ENCODE data around the gene HOXB5. TPM values are rescaled to one million over a fixed set of nuclear protein-coding genes. Genes with fewer than 3 reads are reported as not detected.

HOXB5 gene
- total RNA-seq, 2 experiments from 2014 or later: not detected

DNA sequence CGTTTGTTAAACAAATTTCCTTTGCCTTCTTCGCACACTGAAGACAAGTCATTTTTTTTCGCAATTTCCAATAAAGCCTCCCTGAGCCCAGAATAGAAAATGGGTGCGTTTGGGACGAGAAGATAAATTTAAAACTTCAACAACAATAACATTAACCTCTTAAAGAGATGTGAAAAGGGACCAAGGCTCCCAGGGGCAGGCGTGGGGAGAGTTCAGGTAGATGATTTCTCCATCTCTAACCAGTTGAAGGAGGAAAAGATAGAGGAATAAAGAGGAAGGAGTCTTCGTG lies 14.2 kb downstream of the HOXB5 start:
- H3K27ac Mint-ChIP-seq: no peak overlapping the region
- peaks cover 38% of the 10 kb centered on the region for H3K4me1 Mint-ChIP-seq

GRCh38 chr17:48578616-48579470 lies 14.7 kb downstream of the HOXB5 start:
- Mint-ChIP-seq H3K9me3 (no peaks in the 10 kb centered on the region), H3K4me1 (peaks cover 38% of the 10 kb centered on the region), H3K27ac (peak overlapping the region; percentile 64), H3K4me3 (peak overlapping the region; percentile 94), H3K36me3 (peaks cover 9% of the 10 kb centered on the region), H3K27me3 (peaks cover 47% of the 10 kb centered on the region)
- DNase-seq: no peak
- ATAC-seq (ENCODE audit: low read depth): peak; percentile 45
- POLR2A ChIA-PET: interaction anchor here (0.7 to 1.3 kb wide), 3 partner anchors 32 to 86 kb away, joined by 3 read pairs; no protein-coding TSS in a partner anchor

More for the DNA sequence above, 14.2 kb downstream of the HOXB5 start:
- peaks cover 9% of the 10 kb centered on the region for H3K36me3 Mint-ChIP-seq
- peak overlapping the region; percentile 94 for H3K4me3 Mint-ChIP-seq
- DNase-seq (no peak), ATAC-seq (ENCODE audit: low read depth) (no peak)
- POLR2A ChIA-PET: interaction anchor here (0.6 to 1.2 kb wide), 3 partner anchors 39 to 421 kb away, joined by 3 to 4 read pairs (median 3); no protein-coding TSS in a partner anchor
- no peaks in the 10 kb centered on the region for H3K9me3 Mint-ChIP-seq
- peaks cover 51% of the 10 kb centered on the region for H3K27me3 Mint-ChIP-seq

DNA sequence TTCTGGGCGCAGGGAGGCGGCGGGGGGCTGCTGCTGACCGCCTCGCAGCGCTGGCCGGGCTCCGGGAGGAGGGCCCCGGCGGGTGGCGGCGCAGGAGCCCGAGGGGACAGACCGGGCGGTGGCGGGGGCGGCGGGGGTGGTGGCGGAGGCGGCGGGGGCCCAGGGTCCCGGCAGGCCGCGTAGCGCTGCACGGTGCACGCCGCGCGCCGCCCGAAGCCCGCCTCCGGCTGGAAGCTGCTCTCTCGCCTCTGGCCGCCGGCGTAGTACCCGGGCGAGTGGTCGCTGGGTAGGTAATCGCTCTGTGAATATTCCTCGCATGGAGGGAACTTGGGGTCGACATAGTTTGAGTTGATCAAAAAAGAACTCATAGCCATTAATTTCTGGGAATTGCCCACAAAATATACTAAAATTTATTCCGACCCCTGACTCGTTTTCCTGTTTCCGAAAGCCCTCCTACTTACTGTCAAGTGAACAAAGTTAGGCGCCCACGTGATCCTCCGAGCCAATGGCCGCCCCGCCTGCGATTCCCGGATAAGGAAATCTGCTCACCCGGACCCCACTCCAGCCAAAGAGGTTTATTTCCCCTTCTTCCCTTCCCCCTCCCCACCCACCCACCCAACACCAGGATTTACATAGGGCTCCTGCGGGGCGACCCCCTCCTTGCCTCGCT lies 15.5 kb downstream of the HOXB5 start, which contains the start of gene HOXB4:
TSS of gene HOXB4 (minus strand) at position 405 of the 670 bp plus-strand sequence. CDS start at position 374, 31 bp downstream.
- ATAC-seq (ENCODE audit: low read depth) (peak; percentile 75), DNase-seq (peak; percentile 73)
- POLR2A ChIA-PET: interaction anchor here (0.5 to 1.4 kb wide), 5 partner anchors 23 to 495 kb away, joined by 3 read pairs; no protein-coding TSS in a partner anchor
- peaks cover 37% of the 10 kb centered on the region for H3K4me1 Mint-ChIP-seq
- H3K27ac Mint-ChIP-seq: peak within 1 kb of the TSS; percentile 74
- peak within 1 kb of the TSS; percentile 94 for H3K4me3 Mint-ChIP-seq
- H3K9me3 Mint-ChIP-seq: no peaks in the 10 kb centered on the region
- peaks cover 12% of the 10 kb centered on the region for H3K36me3 Mint-ChIP-seq
- H3K27me3 Mint-ChIP-seq: peaks cover 42% of the 10 kb centered on the region

GRCh38 chr17:48577330-48577945 lies 16.1 kb downstream of the HOXB5 start:
- H3K9me3 Mint-ChIP-seq: no peaks in the 10 kb centered on the region
- H3K4me1 Mint-ChIP-seq: peaks cover 33% of the 10 kb centered on the region
- H3K4me3 Mint-ChIP-seq: peak overlapping the region; percentile 89
- peak; percentile 8 for ATAC-seq (ENCODE audit: low read depth)
- POLR2A ChIA-PET: interaction anchor here (0.5 to 1.4 kb wide), 4 partner anchors 22 to 494 kb away, joined by 3 to 4 read pairs (median 3); no protein-coding TSS in a partner anchor
- DNase-seq: no peak
- peaks cover 36% of the 10 kb centered on the region for H3K27me3 Mint-ChIP-seq
- peaks cover 12% of the 10 kb centered on the region for H3K36me3 Mint-ChIP-seq
- H3K27ac Mint-ChIP-seq: peak overlapping the region; percentile 74

DNA sequence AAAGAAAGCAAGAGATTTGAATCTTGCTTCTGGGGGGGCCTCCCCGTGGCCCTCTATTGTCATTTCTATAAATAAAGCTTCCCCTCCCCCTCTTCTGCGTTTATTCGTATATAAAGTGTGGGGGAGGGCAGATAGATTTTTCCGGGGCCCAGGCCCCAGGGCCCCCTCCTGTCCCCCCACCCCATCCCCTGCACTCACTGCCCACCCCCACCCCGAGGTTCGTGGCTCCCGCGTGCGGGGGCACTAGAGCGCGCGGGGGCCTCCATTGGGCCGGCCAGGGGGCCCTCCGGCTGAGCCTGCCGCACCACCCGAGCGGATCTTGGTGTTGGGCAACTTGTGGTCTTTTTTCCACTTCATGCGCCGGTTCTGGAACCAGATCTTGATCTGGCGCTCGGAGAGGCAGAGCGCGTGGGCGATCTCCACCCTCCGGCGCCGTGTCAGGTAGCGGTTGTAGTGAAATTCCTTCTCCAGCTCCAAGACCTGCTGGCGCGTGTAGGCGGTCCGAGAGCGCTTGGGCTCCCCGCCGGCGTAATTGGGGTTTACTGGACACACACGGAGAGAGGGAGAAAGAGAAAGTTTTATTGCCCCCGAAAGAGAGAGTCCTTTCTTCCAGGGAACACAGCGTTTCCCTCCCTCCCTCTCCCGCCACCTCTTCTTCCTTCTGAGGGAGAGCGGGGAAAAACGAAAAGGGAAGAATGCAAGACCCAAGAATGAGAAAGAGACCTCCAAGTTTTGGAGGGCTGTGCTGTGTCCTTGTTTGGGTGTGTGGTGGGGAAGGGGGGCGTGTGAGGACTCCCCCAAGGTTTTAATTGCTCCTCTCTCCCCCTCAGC lies 16.9 kb downstream of the HOXB5 start:
- POLR2A ChIA-PET: interaction anchor here (0.9 to 1.4 kb wide), 2 partner anchors 71 to 124 kb away, joined by 3 to 4 read pairs; no protein-coding TSS in a partner anchor
- H3K4me3 Mint-ChIP-seq: peak overlapping the region; percentile 89
- H3K4me1 Mint-ChIP-seq: peaks cover 29% of the 10 kb centered on the region
- peaks cover 12% of the 10 kb centered on the region for H3K36me3 Mint-ChIP-seq
- peaks cover 34% of the 10 kb centered on the region for H3K27me3 Mint-ChIP-seq
- no peak overlapping the region for H3K27ac Mint-ChIP-seq
- no peaks in the 10 kb centered on the region for H3K9me3 Mint-ChIP-seq
- no peak for DNase-seq
- no peak for ATAC-seq (ENCODE audit: low read depth)

- no peak for DNase-seq
- Mint-ChIP-seq H3K27me3 (peaks cover 26% of the 10 kb centered on the region), H3K27ac (no peak overlapping the region), H3K4me1 (peaks cover 27% of the 10 kb centered on the region), H3K9me3 (no peaks in the 10 kb centered on the region), H3K36me3 (peaks cover 12% of the 10 kb centered on the region), H3K4me3 (peak overlapping the region; percentile 43)
- no peak for ATAC-seq (ENCODE audit: low read depth)
- POLR2A ChIA-PET: interaction anchor here (0.6 kb wide), 1 partner anchor 65 kb away, joined by 8 read pairs; no protein-coding TSS in a partner anchor
Measured at GRCh38 chr17:48575673-48576478, 17.7 kb downstream of the HOXB5 start.

DNA sequence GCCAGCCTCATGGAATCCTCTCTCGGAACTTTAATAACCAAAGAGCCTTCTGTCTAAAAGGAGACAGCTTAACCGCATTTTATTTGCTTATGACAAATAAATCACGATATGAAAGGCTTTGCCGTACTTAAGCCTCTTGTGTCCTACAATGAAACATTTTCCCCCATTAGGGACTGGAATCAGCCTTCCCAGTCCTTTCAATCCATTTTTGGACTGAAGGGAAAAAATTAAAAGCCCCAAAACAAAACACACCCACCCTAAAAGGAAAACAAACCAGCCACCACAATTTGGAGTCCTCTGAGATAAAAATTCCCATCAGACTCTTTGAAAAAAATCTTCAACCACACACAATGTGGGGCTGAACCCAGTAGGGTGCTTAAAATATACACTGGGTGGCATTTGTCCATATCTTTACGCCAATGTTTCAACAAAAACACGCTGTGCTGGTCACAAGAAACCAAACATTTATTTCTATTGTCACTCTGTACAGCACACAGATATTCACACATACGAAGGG lies 18.5 kb downstream of the HOXB5 start:
- no peak for DNase-seq
- H3K9me3 Mint-ChIP-seq: no peaks in the 10 kb centered on the region
- H3K27ac Mint-ChIP-seq: no peak overlapping the region
- peaks cover 12% of the 10 kb centered on the region for H3K36me3 Mint-ChIP-seq
- no peak overlapping the region for H3K4me3 Mint-ChIP-seq
- peaks cover 18% of the 10 kb centered on the region for H3K27me3 Mint-ChIP-seq
- H3K4me1 Mint-ChIP-seq: peaks cover 23% of the 10 kb centered on the region
- ATAC-seq (ENCODE audit: low read depth): no peak
- POLR2A ChIA-PET: interaction anchor here (1.0 kb wide), 1 partner anchor 71 kb away, joined by 5 read pairs; no protein-coding TSS in a partner anchor

GRCh38 chr17:48574505-48575065 lies 19.0 kb downstream of the HOXB5 start:
- no peaks in the 10 kb centered on the region for H3K9me3 Mint-ChIP-seq
- no peak overlapping the region for H3K27ac Mint-ChIP-seq
- no peak for DNase-seq
- H3K4me3 Mint-ChIP-seq: no peak overlapping the region
- POLR2A ChIA-PET: interaction anchor here (1.0 kb wide), 1 partner anchor 71 kb away, joined by 5 read pairs; no protein-coding TSS in a partner anchor
- peaks cover 9% of the 10 kb centered on the region for H3K36me3 Mint-ChIP-seq
- peaks cover 14% of the 10 kb centered on the region for H3K27me3 Mint-ChIP-seq
- ATAC-seq (ENCODE audit: low read depth): no peak
- peaks cover 20% of the 10 kb centered on the region for H3K4me1 Mint-ChIP-seq

- H3K27me3 Mint-ChIP-seq: peaks cover 8% of the 10 kb centered on the region
- DNase-seq: no peak
- ATAC-seq (ENCODE audit: low read depth): no peak
- POLR2A ChIA-PET: no interaction called here
- H3K27ac Mint-ChIP-seq: no peak overlapping the region
- peaks cover 9% of the 10 kb centered on the region for H3K36me3 Mint-ChIP-seq
- peaks cover 11% of the 10 kb centered on the region for H3K4me1 Mint-ChIP-seq
- no peaks in the 10 kb centered on the region for H3K9me3 Mint-ChIP-seq
- no peak overlapping the region for H3K4me3 Mint-ChIP-seq
Measured at GRCh38 chr17:48571826-48572417, 21.7 kb downstream of the HOXB5 start.

DNA sequence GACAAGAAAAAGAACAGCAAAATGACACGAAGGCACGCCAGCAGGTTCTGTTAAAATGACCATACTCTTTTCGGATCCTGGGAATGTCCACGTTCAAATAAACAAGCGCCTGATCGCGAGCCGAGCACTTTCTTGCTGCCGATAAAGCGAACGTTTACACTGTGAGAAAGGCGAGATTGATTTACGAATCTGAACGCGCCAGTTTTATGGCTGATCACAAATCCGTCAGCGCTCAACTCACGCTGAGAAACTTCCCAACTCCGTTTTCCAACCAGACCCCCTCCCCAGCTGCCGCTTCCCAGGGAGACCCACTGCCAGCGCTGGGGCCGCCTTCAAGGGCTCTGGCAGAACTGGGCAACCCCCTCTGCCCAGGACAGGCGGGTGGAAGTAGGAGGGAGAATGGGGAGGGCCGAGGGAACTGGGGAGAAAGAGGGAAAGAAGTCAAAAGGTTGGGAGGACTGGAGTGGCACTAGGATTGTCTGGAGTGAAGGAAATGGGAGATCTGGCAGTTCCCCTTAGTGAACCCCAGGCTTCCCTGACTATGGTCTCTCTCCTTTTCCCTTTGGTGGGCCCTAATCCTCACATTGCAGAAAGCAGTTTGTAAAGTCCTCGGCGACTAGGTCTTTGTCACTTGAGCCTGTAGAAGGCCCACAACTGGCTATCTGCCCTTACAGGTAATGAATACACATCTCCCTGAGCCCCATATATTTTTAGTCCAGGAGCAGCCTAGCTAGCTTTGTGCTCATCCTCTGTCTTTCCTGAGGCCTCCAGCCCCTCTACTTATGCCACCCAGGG lies 22.4 kb downstream of the HOXB5 start:
- H3K27me3 Mint-ChIP-seq: peaks cover 8% of the 10 kb centered on the region
- no peak for DNase-seq

More for the DNA sequence above, 22.4 kb downstream of the HOXB5 start:
- H3K4me1 Mint-ChIP-seq: peaks cover 9% of the 10 kb centered on the region
- H3K27ac Mint-ChIP-seq: no peak overlapping the region
- H3K36me3 Mint-ChIP-seq: peaks cover 9% of the 10 kb centered on the region
- no peaks in the 10 kb centered on the region for H3K9me3 Mint-ChIP-seq
- POLR2A ChIA-PET: interaction anchor here (1.6 kb wide), 1 partner anchor 24 kb away, joined by 3 read pairs; no protein-coding TSS in a partner anchor
- no peak overlapping the region for H3K4me3 Mint-ChIP-seq
- ATAC-seq (ENCODE audit: low read depth): no peak
